DND-41 (cell line): ENCODE data around the gene TRMO.

Source experiments
- EZH2 ChIP-seq: IDR thresholded peaks from 3 replicates; pipeline ENCODE4 v1.6.1; 2012; ENCODE audit warnings: borderline replicate concordance, low read depth, mild to moderate bottlenecking, moderate library complexity, low read length, inconsistent platforms; ENCODE audit not compliant: severe bottlenecking
- TF ChIP-seq, protein P1 (sequence below): IDR thresholded peaks from 2 replicates; pipeline ENCODE4 v1.5.1; 2012; ENCODE audit warnings: borderline replicate concordance, low read length, moderate library complexity, mild to moderate bottlenecking; ENCODE audit not compliant: poor library complexity, severe bottlenecking; ENCODE audit errors: extremely low read depth

DNA sequence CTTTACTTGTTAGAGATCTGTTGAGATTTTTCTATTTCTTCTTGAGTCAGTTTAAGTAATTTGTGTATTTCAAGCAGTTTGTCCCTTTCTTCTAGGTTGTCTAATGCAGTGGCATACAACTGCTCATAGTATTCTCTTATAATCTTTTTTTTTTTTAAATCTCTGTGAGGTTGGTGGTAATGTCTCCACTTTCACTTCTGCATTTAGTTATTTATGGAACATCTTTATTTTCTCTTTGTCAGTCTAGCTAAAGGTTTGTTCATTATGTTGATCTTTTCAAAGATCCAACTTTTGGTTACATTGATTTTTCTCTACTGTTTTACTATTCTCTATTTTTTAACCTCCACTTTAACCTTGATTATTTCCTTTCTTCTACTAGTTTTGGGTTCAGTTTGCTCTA is 55.5 kb downstream of the TRMO start:
- TF ChIP-seq, protein P1, sequence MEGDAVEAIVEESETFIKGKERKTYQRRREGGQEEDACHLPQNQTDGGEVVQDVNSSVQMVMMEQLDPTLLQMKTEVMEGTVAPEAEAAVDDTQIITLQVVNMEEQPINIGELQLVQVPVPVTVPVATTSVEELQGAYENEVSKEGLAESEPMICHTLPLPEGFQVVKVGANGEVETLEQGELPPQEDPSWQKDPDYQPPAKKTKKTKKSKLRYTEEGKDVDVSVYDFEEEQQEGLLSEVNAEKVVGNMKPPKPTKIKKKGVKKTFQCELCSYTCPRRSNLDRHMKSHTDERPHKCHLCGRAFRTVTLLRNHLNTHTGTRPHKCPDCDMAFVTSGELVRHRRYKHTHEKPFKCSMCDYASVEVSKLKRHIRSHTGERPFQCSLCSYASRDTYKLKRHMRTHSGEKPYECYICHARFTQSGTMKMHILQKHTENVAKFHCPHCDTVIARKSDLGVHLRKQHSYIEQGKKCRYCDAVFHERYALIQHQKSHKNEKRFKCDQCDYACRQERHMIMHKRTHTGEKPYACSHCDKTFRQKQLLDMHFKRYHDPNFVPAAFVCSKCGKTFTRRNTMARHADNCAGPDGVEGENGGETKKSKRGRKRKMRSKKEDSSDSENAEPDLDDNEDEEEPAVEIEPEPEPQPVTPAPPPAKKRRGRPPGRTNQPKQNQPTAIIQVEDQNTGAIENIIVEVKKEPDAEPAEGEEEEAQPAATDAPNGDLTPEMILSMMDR = no peak
- no peak for TF ChIP-seq EZH2
